HG03139 (cell line): Measurements from ENCODE around the gene ACOX2.

Source experiments
- ATAC-seq: cut with Tn5 transposase; IDR thresholded peaks from one replicate; pipeline ENCODE4 v1.9.1; 2021; ENCODE audit not compliant: unreplicated experiment

ACOX2 gene

GRCh38 chr3:58536501-58537411 lies at the start of gene ACOX2:
Gene ACOX2 (minus strand): TSS chr3:58537190. CDS start chr3:58535106, 2,084 bp downstream.
- ATAC-seq = no peak

GRCh38 chr3:58585994-58586393 lies 49.0 kb upstream of the ACOX2 start:
- ATAC-seq = no peak

GRCh38 chr3:58585005-58585786 lies 48.2 kb upstream of the ACOX2 start:
- peak; percentile 95 for ATAC-seq

DNA sequence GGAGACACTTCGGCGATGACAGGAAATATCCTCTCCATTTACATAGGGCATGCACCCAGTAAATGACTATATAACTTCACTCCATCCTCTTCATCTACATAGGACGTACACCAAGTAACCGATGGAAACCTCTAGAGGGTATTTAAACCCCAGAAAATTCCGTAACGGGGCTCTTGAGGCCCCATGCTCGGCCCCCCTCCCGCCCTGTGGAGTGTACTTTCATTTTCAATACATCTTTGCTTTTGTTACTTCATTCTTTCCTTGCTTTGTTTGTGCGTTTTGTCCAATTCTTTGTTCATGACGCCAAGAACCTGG lies 47.7 kb upstream of the ACOX2 start:
- no peak for ATAC-seq

DNA sequence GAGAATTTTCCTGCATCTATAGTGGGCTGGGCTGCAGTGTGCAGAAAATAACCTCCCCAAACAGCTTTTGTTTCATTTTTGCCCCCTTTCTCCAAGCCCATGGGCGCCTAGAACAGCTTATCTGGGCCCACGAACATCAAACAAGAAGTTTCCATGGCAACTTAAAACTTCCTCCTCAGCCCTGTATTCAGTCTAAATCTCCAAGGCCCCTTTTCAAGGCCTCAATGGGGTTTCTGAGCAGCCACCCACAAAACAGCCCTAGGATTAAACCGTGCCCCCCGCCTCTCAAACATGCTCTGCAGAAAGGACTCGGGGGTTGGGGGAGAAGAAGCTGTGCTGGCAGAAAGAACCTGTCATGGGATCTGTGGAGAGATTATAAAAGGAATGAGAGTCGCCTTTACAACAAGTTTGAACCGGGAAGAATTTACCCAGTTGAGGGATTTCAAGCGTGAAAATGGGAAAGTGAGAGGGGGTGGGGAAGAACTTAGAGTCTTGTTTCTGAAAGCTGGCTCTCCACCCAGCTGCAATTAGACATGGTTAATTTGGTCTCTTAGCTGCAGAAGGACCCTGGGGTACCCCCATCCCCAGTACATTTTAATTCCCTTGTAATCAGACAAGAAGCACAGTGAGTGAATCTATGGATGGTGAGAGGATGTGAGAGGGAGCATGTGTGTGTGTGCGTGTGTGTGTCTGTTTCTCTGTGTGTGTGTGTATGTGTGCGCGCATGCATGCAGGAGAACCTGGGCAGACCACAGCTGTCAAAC lies 44.5 kb upstream of the ACOX2 start:
- no peak for ATAC-seq

DNA sequence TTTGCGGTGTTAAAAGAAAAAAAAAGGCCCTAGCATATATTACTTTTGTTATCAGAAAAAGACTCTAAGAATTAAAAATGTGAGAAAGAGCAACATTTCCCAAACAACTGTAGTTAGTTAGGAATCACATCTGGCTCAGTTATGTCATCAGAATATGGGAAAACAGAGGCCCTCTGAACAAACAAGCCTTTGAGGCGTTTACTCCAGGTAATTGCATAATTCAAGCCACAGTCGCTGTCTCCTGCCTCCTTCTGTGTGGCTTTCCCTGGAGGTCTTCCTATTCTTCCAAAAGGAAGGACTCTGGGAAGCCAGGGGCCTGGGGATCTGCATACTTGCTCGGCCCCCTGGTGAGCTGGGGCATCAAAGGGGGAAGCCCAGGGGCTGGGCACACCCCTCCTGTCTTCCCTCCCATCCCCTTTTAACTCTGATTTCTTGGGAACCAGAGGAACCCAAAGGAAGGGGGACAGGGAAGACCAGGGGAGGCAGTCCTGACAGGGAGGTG lies 43.9 kb upstream of the ACOX2 start:
- ATAC-seq = no peak

DNA sequence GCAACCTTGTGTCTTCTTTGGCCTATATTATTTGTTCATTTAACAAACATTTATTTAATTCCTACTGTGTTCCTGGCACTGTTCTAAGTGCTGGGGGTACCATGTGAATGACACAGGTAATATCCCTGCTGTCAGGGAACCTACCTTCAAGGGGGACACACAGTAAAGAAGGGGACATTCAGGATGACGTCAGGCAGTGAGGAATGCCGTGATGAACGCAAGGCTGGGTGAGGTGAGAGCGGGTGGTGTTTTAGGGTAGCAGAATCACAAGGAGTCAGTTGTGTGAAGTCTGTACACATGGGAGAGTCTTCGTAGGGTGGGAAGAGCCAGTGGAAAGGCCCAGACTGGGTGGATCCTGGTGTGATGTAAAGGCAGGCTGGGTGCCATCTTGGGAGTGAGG lies 41.9 kb upstream of the ACOX2 start:
- no peak for ATAC-seq

GRCh38 chr3:58577269-58577821 lies 40.4 kb upstream of the ACOX2 start, which contains the start of gene FAM107A:
Gene FAM107A (minus strand): TSS chr3:58577391. CDS start chr3:58569860, 7,531 bp downstream.
- ATAC-seq = no peak

DNA sequence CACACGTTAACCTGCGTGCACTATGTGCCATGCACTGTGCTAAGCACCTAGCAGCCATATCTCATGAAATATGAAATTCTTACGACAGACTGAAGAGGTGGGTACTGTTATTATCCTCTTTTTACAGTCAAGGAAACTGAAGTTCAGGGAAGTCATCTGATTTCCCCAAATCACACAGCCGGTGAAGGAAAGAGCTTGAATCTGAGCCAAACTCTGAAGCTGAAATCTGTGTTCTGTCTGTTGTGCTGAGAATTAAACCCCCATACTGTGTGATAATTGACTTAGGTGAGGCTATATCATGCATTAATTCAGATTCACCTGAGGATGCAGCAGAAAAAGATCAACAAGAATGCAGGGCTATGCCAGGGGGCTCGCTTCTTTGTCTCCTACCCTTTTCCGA lies 39.7 kb upstream of the ACOX2 start:
- no peak for ATAC-seq

GRCh38 chr3:58575971-58576652 lies 39.1 kb upstream of the ACOX2 start:
- no peak for ATAC-seq

DNA sequence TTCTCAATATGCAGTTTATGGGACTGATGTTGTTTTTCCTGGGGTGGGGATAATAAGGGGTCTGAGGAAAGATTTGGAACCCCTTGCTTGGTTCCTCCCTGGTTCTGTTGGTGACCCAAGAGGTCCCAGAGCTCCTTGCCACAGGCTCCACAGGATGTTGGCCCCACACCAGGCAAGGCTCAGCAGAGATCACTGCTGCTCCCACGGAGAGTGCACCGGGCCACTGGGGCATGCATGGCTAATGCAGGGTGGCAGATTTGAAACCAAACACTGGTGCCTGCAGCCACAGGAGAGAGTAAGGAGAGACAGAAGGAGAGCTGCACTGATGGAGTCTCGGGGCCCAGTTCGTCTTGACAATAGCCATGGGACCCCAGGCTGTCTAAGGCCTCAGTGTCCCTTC lies 37.7 kb upstream of the ACOX2 start:
- no peak for ATAC-seq

GRCh38 chr3:58574106-58574505 lies 37.1 kb upstream of the ACOX2 start:
- ATAC-seq = no peak

- no peak for ATAC-seq
Measured at GRCh38 chr3:58573640-58574039, 36.6 kb upstream of the ACOX2 start.

DNA sequence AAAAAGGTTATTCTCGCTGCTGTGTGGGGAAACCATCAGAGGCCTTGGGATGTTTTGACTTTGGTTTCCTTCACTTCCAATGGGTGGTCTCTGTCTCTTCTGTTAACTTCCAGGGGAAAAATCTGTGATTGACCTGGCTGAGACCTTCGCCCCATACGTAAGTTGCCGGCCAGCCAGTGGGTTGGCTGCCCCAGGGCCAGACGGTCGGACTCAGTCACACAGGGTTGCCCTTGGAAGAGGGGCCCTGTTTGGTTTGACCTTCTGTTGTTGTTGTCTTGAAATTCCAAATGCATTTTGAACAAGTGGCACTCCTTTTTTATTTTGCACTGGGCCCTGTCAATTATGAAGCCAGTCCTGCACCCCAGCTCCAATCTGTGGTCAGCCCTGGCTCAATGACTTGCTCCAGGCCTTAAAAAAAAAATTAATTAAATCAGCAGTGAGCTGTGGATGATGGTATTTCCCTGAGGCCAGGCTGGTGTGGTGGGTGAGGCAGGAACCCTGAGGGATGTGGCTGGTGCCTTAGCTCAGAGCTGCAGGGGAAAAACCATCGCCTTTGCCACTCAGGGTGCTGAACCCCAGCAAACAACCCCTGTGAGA lies 35.7 kb upstream of the ACOX2 start:
- ATAC-seq = no peak

DNA sequence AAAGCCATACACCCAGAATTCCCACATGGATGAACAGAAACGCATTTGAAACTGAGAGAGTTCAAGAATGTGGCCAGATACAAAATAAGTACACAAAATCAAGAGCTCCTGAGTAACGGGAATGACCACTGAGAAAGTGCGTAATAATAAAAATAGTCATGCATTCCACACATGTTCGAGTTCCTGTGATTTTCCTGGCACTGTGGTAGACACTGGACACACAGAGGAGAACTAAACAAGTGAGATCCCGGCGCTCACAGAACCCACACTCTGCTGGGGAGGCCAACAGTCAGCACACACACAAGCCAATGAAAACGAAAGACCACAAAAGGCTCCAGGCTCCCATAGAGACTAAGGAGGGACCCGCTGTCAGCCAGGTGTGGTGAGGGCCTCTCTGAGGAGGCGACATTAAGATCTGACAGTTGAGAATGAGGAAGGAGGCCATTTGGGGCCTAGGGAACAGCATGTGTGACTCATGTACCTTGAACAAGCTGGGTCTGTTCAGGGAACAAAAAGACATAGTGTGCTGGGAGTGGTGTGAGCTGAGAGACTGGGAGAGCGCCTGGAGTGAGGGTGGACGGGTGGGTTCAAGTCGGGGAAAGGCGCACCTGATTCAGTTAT lies 35.1 kb upstream of the ACOX2 start:
- no peak for ATAC-seq

DNA sequence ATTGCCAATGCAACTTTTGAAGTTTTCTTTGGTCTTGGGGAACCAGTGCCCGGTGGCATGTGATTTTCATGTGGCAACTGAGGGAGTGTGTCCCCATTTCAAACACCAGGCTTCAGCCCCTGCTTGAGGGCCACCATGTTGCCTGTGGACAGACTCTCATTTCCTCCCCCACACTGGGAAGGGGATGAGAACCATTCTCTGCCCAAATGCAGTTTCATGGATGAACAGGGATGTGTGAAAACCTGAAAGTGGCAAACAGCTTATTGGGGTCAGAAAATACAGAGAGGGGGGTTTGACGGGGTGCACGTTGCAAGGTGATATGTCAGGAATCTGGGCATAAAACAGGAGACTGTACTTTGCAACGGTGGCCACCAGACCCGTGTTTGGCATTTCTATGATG lies 33.9 kb upstream of the ACOX2 start:
- no peak for ATAC-seq

DNA sequence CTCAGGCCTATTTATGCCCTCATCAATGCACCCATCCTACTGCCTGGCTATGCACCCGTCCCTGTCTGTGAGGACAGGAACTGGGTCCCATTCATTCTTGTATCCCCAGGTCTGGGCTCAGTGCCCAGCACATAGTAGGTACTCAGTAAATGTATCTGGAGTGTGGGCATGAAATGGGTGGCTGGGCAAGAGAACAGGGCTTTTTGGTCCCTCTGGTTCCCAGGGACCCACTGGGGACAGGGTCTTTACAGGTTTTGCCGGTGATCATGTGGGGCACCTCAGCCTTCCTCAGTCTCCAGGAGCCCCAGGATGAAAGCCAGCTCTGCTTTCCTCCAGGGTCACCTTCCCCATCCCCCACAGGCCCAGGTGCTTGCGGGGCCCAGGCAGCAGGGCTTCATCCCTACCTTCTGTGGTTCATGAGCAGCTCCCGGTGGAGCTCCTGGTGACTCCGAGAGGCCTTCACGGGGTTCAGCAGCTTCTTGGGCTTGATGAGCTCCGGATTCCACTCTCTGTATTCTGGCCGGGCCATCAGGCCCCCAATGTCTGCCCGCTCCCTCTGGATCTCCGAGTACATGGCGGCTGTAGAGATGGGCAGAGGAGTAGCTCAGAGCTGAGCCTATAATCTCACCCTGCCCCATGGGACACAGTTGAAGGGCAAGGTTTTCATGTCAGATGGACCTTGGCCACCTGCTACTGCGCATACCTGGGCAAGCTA lies 32.5 kb upstream of the ACOX2 start:
- ATAC-seq = no peak

DNA sequence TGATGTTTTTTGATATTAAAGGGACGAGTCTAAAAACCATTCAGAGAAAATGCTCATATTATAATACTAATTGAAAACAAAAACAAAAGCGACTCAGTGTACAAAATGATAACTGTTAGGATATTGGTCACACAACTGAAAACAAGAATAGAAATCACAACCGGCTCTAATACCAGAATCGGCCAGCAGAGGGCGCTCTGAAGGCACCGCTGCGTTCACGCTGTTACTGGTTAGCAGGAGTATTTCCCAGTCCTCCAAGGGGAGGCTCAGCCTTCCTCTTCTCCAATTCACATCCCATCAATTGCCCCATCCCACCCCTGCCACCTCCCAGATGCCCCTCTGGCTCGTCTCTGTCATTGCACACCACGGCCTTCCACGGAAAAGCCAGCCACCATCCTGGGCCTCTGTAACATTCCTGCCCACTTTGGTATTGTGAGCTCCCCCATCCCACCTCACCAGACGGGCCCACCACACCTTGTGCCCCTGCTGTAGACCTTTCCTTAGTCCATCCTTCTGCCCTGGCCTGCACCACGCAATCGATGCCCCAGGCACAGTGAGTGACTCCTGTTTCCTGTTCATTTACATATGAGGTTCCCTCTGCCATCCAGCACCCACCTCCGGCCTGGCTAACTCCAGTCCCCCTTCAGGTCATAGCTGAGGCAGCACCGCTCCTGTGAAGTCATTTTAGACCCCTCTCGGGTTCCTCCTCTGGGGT lies 31.7 kb upstream of the ACOX2 start:
- ATAC-seq = no peak

- no peak for ATAC-seq
Measured at GRCh38 chr3:58567251-58567515, 30.2 kb upstream of the ACOX2 start.
